ENCODE data around the gene WDR18.

The WDR18 gene

DNA sequence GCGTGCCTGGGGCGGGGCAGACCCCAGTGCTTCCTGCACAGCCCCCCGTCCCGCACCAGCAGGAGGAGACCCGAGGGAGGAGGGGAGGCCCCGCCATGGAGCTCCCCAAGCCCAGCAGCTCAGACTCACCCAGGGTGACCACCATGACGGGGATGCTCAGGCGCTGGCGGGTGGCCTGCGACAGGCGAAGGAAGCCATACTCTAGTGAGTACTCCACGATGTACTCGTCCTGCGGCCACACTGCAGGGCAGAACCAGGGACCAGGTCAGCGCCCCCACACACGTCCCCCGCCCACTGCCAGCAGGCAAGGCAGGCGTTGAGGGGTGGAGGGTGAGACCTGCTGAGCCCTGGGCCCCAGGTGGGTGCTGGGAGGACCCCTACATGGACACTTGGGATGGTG is 28.2 kb downstream of the WDR18 start:
- Histone ChIP-seq H3K9me3 (replicated peaks; ENCODE audit: insufficient read depth, low read length) (no peaks in the 10 kb centered on the region), H3K79me2 (ENCODE audit: low read length) (peaks cover 54% of the 10 kb centered on the region), H3K36me3 (replicated peaks; ENCODE audit: insufficient read depth, low read length) (peaks cover 19% of the 10 kb centered on the region), H3K9ac (ENCODE audit: low read length) (no peak overlapping the region), H3K4me1 (ENCODE audit: low read length) (peaks cover 22% of the 10 kb centered on the region), H2AFZ (ENCODE audit: low read length) (no peak overlapping the region), H3K27ac (ENCODE audit: low read length) (no peak overlapping the region), H3F3A (ENCODE audit: insufficient read depth, low read length) (peaks cover 10% of the 10 kb centered on the region), H3K27me3 (replicated peaks; ENCODE audit: insufficient read depth, low read length) (no peaks in the 10 kb centered on the region), H4K20me1 (ENCODE audit: insufficient read depth, low read length) (peaks cover 5% of the 10 kb centered on the region), H3K9me2 (replicated peaks; ENCODE audit: insufficient read depth, low read length) (no peaks in the 10 kb centered on the region), H3K4me3 (ENCODE audit: low read length) (no peak overlapping the region), H3K4me2 (ENCODE audit: low read depth, low read length) (no peak overlapping the region)
- no peak for DNase-seq
- TF ChIP-seq, protein P1, sequence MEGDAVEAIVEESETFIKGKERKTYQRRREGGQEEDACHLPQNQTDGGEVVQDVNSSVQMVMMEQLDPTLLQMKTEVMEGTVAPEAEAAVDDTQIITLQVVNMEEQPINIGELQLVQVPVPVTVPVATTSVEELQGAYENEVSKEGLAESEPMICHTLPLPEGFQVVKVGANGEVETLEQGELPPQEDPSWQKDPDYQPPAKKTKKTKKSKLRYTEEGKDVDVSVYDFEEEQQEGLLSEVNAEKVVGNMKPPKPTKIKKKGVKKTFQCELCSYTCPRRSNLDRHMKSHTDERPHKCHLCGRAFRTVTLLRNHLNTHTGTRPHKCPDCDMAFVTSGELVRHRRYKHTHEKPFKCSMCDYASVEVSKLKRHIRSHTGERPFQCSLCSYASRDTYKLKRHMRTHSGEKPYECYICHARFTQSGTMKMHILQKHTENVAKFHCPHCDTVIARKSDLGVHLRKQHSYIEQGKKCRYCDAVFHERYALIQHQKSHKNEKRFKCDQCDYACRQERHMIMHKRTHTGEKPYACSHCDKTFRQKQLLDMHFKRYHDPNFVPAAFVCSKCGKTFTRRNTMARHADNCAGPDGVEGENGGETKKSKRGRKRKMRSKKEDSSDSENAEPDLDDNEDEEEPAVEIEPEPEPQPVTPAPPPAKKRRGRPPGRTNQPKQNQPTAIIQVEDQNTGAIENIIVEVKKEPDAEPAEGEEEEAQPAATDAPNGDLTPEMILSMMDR (IDR thresholded peaks at IDR 0.05; ENCODE audit: low read length), result no peak
- TF ChIP-seq EZH2 (optimal IDR thresholded peaks at IDR 0.05; ENCODE audit: low read depth, low read length), result no peak
- TF ChIP-seq EZH2phosphoT487 (IDR thresholded peaks at IDR 0.05; ENCODE audit: low read length), result no peak

- H3K79me2 ChIP-seq (ENCODE audit: low read length), result peaks cover 63% of the 10 kb centered on the region
- H3K36me3 ChIP-seq (replicated peaks; ENCODE audit: insufficient read depth, low read length), result peaks cover 19% of the 10 kb centered on the region
Observed at GRCh38 chr19:1013218-1013617, 29.1 kb downstream of the WDR18 start.

GRCh38 chr19:1014161-1015060 is 30.3 kb downstream of the WDR18 start:
- no peak overlapping the region for H3K9ac ChIP-seq (ENCODE audit: low read length)
- no peak overlapping the region for H2AFZ ChIP-seq (ENCODE audit: low read length)
- H3K9me2 ChIP-seq (replicated peaks; ENCODE audit: insufficient read depth, low read length), result no peaks in the 10 kb centered on the region
- H3K9me3 ChIP-seq (replicated peaks; ENCODE audit: insufficient read depth, low read length), result no peaks in the 10 kb centered on the region
- H3K4me1 ChIP-seq (ENCODE audit: low read length), result peaks cover 42% of the 10 kb centered on the region
- no peak overlapping the region for H3K4me3 ChIP-seq (ENCODE audit: low read length)
- no peak overlapping the region for H3K27ac ChIP-seq (ENCODE audit: low read length)
- H4K20me1 ChIP-seq (ENCODE audit: insufficient read depth, low read length), result peaks cover 20% of the 10 kb centered on the region
- H3K79me2 ChIP-seq (ENCODE audit: low read length), result peaks cover 75% of the 10 kb centered on the region
- TF ChIP-seq EZH2 (optimal IDR thresholded peaks at IDR 0.05; ENCODE audit: low read depth, low read length) (no peak), EZH2phosphoT487 (IDR thresholded peaks at IDR 0.05; ENCODE audit: low read length) (no peak)
- TF ChIP-seq, protein P1 (IDR thresholded peaks at IDR 0.05; ENCODE audit: low read length), result no peak
- H3F3A ChIP-seq (ENCODE audit: insufficient read depth, low read length), result peaks cover 15% of the 10 kb centered on the region
- no peaks in the 10 kb centered on the region for H3K27me3 ChIP-seq (replicated peaks; ENCODE audit: insufficient read depth, low read length)
- peaks cover 19% of the 10 kb centered on the region for H3K36me3 ChIP-seq (replicated peaks; ENCODE audit: insufficient read depth, low read length)
- no peak for DNase-seq
- H3K4me2 ChIP-seq (ENCODE audit: low read depth, low read length), result no peak overlapping the region

More at GRCh38 chr19:1013218-1013617, 29.1 kb downstream of the WDR18 start:
- DNase-seq, result no peak
- Histone ChIP-seq H4K20me1 (ENCODE audit: insufficient read depth, low read length) (peaks cover 14% of the 10 kb centered on the region), H2AFZ (ENCODE audit: low read length) (no peak overlapping the region), H3F3A (ENCODE audit: insufficient read depth, low read length) (peaks cover 13% of the 10 kb centered on the region), H3K9me2 (replicated peaks; ENCODE audit: insufficient read depth, low read length) (no peaks in the 10 kb centered on the region), H3K9ac (ENCODE audit: low read length) (no peak overlapping the region), H3K4me2 (ENCODE audit: low read depth, low read length) (no peak overlapping the region), H3K9me3 (replicated peaks; ENCODE audit: insufficient read depth, low read length) (no peaks in the 10 kb centered on the region), H3K27ac (ENCODE audit: low read length) (no peak overlapping the region), H3K4me3 (ENCODE audit: low read length) (no peak overlapping the region), H3K27me3 (replicated peaks; ENCODE audit: insufficient read depth, low read length) (no peaks in the 10 kb centered on the region), H3K4me1 (ENCODE audit: low read length) (peaks cover 30% of the 10 kb centered on the region)
- TF ChIP-seq EZH2 (optimal IDR thresholded peaks at IDR 0.05; ENCODE audit: low read depth, low read length), result no peak
- TF ChIP-seq, protein P1 (IDR thresholded peaks at IDR 0.05; ENCODE audit: low read length), result no peak
- TF ChIP-seq EZH2phosphoT487 (IDR thresholded peaks at IDR 0.05; ENCODE audit: low read length), result no peak

All from MM.1S (cell line).